ENCODE data around the gene HSD11B2. TPM values are rescaled to one million over a fixed set of nuclear protein-coding genes. Genes with fewer than 3 reads are reported as not detected.
A peak's percentile ranks its signal among the peaks of the same experiment; 100 is the strongest.

Gene HSD11B2
- total and polyA plus RNA-seq, 4 donors, result 2.6 to 39.8 (median 6.7) TPM

GRCh38 chr16:67388591-67388990 is 42.3 kb upstream of the HSD11B2 start:
- no peak for TF ChIP-seq CTCF (IDR thresholded peaks at IDR 0.05; ENCODE audit: control extremely low read depth, extremely low read depth)
- DNase-seq (no peak), ATAC-seq (ENCODE audit: insufficient read depth, low FRiP score) (no peak)
- Histone ChIP-seq H3K27me3 (ENCODE audit: control insufficient read depth in 3 of 3, insufficient read depth in 3 of 3, low read length in 2 of 3) (no peaks in the 10 kb centered on the region), H3K4me1 (ENCODE audit: control insufficient read depth in 5 of 5, insufficient read depth in 5 of 5, low read length in 5 of 5) (peaks cover 0 to 18% (median 11%) of the 10 kb centered on the region in 5 donors), H3K4me3 (no peak overlapping the region), H3K9me3 (ENCODE audit: control insufficient read depth in 4 of 4, insufficient read depth in 3 of 4, low read length in 3 of 4) (no peaks in the 10 kb centered on the region), H3K27ac (ENCODE audit: low read depth in 1 of 2, low read length in 1 of 2) (no peak overlapping the region), H3K9ac (ENCODE audit: insufficient read depth in 1 of 2, low read length in 2 of 2) (no peak overlapping the region), H3K36me3 (ENCODE audit: control insufficient read depth in 4 of 4, insufficient read depth in 4 of 4, low read length in 4 of 4) (no peaks in the 10 kb centered on the region)
- WGBS, 2 donors, result 95 to 100% methylated on average over 2 of the region's 2 CpGs

- Histone ChIP-seq H3K27me3 (ENCODE audit: control insufficient read depth in 3 of 3, insufficient read depth in 3 of 3, low read length in 2 of 3) (peaks cover 0 to 3% (median 0%) of the 10 kb centered on the region in 3 donors), H3K36me3 (ENCODE audit: control insufficient read depth in 4 of 4, insufficient read depth in 4 of 4, low read length in 4 of 4) (no peaks in the 10 kb centered on the region), H3K4me3 (no peak overlapping the region), H3K4me1 (ENCODE audit: control insufficient read depth in 5 of 5, insufficient read depth in 5 of 5, low read length in 5 of 5) (peaks cover 0 to 22% (median 14%) of the 10 kb centered on the region in 5 donors), H3K27ac (ENCODE audit: low read depth in 1 of 2, low read length in 1 of 2) (peak overlapping the region in 1 of 2 donors; percentile 3), H3K9ac (ENCODE audit: insufficient read depth in 1 of 2, low read length in 2 of 2) (peak overlapping the region in 1 of 2 donors; percentile 55), H3K9me3 (ENCODE audit: control insufficient read depth in 4 of 4, insufficient read depth in 3 of 4, low read length in 3 of 4) (no peaks in the 10 kb centered on the region)
- no peak for ATAC-seq (ENCODE audit: insufficient read depth, low FRiP score)
- no peak for DNase-seq
- WGBS, 2 donors, result 64 to 77% methylated on average over 27 of the region's 27 CpGs
- no peak for TF ChIP-seq CTCF (IDR thresholded peaks at IDR 0.05; ENCODE audit: control extremely low read depth, extremely low read depth)
Measured at GRCh38 chr16:67389911-67390815, 40.8 kb upstream of the HSD11B2 start.

- ATAC-seq (ENCODE audit: insufficient read depth, low FRiP score) (no peak), DNase-seq (no peak)
- no peaks in the 10 kb centered on the region for H3K36me3 ChIP-seq (ENCODE audit: control insufficient read depth in 4 of 4, insufficient read depth in 4 of 4, low read length in 4 of 4)
- no peaks in the 10 kb centered on the region for H3K9me3 ChIP-seq (ENCODE audit: control insufficient read depth in 4 of 4, insufficient read depth in 3 of 4, low read length in 3 of 4)
- H3K4me3 ChIP-seq, result no peak overlapping the region
- TF ChIP-seq CTCF (IDR thresholded peaks at IDR 0.05; ENCODE audit: control extremely low read depth, extremely low read depth), result no peak
- WGBS, 2 donors, result 82 to 84% methylated on average over 11 of the region's 11 CpGs
- peak overlapping the region in 1 of 2 donors; percentile 5 for H3K27ac ChIP-seq (ENCODE audit: low read depth in 1 of 2, low read length in 1 of 2)
- H3K9ac ChIP-seq (ENCODE audit: insufficient read depth in 1 of 2, low read length in 2 of 2), result no peak overlapping the region
- H3K27me3 ChIP-seq (ENCODE audit: control insufficient read depth in 3 of 3, insufficient read depth in 3 of 3, low read length in 2 of 3), result peaks cover 0 to 9% (median 4%) of the 10 kb centered on the region in 3 donors
- H3K4me1 ChIP-seq (ENCODE audit: control insufficient read depth in 5 of 5, insufficient read depth in 5 of 5, low read length in 5 of 5), result peaks cover 0 to 30% (median 14%) of the 10 kb centered on the region in 5 donors
Measured at GRCh38 chr16:67390816-67391423, 40.0 kb upstream of the HSD11B2 start.
